ENCODE results near the gene SERHL2.
"Not testable (repeated sequence)": the region's sequence is repeated elsewhere in the genome, so short reads cannot be mapped to it uniquely, and the experiment has no call there.

SERHL2 gene

DNA sequence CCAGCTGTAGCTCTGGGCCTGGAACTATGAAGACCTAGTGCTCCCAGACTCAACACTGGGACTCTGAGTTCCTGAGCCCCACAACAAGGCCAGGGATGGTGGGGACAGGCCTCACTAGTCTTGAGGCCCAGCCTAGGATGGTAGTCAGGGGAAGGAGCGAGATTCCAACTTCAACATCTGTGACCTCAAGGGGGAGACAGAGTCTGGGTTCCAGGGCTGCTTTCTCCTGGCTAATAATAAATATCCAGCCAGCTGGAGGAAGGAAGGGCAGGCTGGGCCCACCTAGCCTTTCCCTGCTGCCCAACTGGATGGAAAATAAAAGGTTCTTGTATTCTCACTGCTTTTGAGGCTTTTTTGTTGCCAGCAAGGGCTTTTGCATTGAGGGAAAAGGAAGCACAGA is 20.3 kb downstream of the SERHL2 start:
- DNase-seq (ENCODE audit: low read depth, low spot score): not testable (repeated sequence)

DNA sequence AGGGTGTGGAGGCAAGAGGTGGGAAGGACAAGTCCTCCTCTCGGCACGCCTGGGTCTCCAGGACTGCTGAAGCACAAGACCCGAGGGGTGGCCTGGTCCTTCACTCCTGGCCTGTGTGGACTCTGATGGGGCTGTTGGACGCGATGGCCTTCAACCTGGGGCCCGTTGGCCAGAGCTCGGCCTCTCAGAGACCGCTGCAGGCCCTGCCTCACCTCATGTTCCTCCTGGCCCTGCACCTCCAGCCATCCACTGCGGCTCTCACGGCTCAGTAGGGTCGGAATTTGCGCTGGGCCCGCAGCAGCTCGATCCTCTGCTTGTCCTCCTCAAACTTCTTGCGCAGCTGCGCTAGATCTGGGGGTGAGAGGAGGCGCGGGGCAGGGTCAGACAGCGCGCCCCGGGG is 20.7 kb downstream of the SERHL2 start:
- DNase-seq (ENCODE audit: low read depth, low spot score): not testable (repeated sequence)

DNA sequence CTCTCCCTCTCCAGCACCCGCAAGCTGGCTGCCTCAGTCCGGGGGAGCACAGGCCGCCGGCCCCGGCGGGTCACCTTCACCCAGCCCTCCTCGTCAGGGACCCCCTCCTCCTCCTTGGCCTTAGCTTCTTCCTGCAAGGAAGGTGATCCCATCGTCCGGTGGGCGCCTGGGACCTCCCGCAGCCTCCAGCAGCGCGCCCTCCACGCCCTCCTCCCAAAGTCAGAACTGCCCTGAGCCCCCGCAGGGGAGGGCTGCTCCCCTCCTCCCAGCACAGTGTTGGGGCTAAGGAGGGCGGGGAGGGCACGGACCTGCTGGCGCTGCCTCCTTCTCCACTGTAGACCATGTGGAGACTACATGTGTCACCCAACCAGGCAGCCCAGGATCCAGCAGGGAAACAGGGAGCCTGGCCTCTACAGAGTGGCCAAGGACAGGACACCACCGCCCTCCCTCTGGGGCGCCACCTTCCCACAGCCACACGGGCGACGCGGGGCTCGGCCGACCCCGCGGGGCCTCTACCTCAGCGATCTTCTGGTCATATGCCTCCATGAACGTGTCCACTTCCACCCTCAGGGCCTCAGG is 22.3 kb downstream of the SERHL2 start:
- DNase-seq (ENCODE audit: low read depth, low spot score): not testable (repeated sequence)

DNA sequence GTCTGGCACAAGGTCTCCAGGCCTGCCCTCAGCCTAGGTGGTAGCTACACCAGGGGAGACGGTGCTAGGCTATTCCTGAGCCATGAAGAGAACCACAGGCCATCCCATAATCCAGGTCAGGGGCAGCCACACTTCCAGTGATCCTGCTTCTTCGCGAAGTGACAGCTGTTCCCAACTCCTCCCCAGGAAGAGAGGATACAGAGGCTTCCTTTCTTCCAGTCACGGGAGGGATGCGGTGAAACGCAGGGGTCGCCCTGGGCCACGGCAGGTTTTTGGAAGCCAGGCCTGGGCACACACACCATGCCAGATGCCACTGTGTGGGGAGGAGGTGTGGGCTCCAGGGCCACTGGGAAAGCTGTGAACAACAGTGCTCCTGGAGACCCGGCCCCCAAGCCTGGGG is 23.4 kb downstream of the SERHL2 start:
- DNase-seq (ENCODE audit: low read depth, low spot score): not testable (repeated sequence)

DNA sequence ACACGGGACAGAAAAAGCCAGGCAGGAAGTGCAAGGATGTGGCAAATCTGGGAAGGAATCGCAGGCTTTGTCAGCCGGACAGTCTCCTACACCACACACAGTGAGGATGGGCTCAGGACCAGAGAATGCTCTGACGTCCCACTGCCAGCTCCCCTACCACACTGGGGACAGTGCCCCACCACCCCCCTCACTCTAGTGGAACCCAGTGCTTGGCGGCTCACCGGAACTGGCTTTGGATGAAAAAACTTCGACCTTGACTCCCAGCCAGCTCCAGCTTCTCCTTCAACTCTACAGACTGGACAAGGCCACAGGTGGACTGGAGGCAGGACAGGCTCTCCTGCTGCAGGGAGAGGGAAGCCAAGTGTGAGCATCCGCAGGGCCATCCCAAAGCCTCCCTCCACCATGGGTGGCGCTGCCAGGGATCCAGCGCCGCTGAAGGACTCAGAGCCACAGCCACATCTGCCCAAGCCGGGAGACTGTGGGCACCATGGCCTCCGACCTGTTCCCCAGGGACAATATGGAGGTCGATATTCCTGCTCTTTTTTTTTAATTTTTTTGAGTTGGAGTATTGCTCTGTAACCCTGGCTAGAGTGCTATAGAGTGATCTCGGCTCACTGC is 24.0 kb downstream of the SERHL2 start:
- no peak for DNase-seq (ENCODE audit: low read depth, low spot score)

DNA sequence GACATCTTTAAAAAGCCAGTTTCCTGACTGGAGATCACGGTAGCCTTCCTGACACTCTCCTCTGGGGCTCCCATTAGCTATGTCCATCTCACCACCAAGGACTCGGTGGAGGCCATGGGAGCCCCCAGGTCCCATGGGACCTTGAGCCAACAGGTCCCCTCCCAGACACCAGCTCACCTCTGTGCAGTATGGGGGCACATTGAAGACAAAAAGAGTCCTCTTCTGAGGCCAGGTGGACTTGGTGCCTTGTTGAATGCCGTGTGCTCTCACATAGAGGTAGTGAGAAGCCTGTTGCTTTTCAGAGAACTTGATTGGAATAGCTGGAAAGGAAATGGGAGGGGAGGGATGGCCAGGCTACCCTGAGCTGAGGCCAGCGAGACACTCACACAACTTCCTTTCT is 26.3 kb downstream of the SERHL2 start:
- not testable (repeated sequence) for DNase-seq (ENCODE audit: low read depth, low spot score)

DNA sequence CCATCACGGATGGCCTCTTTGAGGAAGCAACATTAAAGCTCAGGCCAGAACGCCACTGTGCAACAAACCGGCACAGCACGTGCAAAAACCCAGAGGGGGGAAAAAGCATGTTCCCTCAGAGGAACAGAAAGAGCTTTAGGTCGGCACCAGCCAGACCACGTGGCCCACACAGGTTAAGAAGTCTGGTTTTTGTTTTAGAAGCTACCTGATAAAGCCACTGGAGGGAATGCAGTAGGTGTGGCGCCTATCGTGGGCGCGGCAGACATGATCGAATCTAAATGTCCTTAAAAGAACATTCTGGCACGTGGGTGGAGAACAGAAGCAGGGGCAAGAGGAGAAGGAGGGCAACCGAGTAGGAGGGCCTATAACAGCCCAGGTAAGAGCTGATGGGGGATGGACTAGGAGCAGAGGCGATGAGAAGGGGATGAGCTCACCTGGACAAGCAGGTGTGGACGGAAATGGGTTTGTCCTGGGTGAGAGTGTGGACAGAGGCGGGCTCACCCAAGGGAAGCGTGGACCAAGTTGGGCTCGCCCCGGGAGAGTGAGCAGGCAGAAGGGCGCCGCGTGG is 27.5 kb downstream of the SERHL2 start:
- not testable (repeated sequence) for DNase-seq (ENCODE audit: low read depth, low spot score)

DNA sequence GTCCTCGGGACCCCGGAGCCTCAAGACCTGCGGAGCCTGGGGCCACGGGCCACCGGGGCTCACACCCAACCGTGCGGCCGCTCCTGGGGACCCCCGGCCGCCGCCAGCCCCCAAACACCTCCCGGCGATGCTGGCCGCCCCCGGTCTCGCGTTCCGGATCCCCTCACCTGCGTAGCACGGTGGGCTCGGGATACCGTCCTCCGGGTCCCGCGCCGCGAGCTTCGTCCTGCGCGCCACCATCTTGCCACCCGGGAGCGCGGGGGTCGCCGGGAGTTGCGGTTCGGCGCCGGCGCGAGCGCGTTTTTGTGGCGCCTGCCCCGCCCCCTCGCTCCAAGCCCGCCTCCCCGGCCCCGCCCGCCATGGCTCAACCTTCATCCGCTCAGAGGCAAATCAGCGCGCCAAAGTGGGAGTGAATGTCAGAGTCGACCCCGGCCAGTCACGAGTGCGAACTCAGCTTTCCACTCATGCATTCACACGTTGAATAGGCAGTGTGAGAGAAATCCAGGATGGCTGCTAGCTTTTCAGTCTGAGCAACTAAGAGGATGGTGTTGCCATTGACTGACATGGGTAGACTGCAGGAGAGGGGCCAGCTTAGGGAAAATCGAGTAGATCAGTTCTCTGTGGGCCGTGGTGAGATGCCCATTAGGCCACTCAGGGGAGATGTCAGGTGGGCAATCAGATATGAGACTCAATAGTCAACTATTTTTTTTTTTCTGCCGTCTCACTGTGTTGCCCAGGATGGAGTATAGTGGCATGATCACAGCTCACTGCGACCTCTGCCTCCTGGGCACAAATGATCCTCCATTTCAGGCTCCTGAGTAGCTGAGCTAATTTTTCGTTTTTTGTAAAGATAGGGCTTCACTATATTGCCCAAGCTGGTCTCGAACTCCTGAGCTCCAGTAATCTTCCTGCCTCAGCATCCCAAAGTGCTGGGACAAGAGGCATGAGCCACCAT is 28.3 kb downstream of the SERHL2 start:
- DNase-seq (ENCODE audit: low read depth, low spot score): peak; percentile 88

DNA sequence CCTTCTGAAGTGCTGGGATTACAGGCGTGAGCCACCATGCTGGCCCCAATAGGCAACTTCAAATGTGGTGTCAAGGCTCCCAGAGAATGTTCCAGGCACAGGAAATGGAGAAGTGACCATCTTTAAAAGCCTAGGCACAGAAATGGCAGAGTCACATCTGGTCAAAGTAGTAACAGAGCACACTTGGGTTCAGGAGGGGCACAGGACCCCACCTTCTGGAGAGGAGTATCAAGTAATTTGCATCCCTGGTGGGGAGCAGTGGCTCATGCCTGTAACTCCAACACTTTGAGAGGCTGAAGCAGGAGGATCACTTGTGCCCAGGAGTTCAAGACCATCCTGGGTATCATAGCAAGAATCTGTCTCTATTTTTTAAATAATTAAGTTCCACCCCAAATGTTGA is 29.2 kb downstream of the SERHL2 start:
- no peak for DNase-seq (ENCODE audit: low read depth, low spot score)

DNA sequence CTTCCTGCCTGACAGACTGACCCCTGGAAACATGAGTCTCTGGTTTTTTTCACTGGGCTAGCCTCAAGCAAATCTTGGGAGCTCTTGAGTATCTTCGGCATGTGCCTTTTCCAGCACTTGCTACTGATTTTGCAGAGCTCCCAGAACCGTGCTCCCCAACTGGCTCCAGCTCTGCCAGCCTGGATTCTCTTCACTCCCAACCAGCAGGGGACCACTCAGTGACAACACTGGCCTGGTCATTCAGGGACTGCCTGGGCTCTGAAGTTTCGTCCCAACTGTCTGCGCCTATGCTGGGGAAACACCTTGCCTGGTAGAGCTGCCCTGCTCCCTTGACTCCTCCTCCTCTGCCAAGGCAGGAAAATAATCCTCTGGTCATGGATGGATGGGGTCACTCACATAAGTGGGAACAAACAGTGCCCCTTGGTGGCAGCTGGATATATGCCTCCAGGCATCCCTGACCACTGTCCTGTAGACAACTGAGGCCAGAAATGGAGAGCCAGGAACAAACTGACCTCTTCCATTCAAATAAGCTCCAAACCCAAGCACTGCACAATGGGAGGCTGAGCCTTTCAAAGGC is 30.7 kb downstream of the SERHL2 start:
- DNase-seq (ENCODE audit: low read depth, low spot score): no peak

DNA sequence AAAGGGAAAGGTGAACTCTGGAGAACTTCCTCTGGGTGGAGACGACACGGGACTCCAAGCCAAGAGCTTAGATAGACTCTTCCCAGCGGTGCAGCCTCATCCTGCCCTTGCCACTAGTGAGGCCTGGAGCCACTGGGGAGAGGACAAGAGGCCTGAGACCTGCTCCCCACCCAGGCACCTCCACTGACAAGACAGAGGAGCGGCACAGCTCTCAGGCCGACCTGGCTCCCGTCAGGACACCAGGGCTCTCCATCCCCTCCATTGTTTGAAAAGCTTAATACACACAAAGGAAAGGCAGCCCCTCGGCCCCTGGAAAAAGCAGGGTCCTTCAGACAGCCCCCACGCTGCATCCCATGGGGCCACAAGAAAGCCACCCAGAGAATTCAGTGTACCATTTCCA is 31.3 kb downstream of the SERHL2 start:
- DNase-seq (ENCODE audit: low read depth, low spot score): no peak

DNA sequence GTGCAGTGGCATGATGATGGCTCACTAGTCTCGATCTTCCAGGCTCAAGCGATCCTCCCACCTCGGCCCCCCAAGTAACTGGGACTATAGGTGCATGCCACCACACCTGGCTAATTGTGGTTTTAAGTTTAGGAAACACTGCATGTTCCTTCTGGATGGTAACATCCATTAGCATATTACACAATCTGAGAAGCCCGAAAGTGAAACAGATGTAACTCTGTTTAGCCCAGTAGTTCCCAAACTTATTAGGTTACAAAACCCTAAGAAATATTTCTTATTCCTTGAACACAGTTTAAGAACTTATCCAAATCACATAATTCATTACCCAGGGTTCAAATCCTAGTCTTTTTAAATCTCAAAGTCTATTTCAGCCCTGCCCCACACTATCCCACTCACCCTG is 32.6 kb downstream of the SERHL2 start:
- DNase-seq (ENCODE audit: low read depth, low spot score): no peak

DNA sequence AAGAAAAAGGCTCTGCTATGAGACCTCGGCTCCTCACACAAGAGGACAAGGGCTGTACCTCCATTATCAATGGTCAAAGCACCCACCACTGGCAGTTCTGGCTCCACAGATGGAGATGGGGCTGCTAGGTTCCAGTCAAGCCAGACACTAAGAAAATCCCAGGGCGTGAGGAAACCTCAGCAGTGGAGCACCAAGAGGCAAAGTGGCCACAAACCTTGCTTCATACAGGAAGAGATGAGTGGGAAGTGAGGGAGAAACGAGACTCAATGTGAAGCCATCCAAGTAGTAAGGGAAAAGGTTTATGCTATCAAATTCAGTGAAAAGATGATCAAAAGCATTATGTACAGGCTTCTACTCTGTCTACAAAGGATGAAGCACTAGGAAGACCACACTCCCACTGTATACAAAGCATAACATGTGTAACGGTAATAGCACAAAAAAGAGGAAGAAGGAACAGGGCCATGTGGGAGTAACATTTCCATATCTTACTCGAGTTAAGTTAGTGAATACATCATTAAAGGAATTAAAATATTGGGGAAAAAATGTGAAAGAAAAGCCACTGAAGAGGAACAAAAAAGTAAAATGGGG is 33.9 kb downstream of the SERHL2 start:
- DNase-seq (ENCODE audit: low read depth, low spot score): no peak

DNA sequence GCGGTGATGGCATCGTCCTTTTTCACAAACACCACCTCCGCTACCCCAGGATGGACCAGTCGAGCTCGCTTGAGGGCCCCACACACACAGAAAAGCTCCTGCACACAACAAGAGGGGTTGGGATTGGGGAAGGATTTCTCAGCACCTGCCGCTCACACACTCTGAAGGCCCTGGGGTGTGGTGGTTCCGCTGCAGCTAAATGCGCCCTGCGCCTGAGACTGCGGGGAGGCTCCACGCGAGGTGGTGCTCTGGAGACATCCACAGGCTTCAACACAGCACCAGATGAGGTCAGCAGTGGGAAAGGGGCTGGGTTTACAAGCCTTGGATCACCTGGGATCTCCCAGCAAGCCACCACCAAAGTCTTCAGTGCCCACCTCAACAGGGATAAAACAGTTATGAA is 38.2 kb downstream of the SERHL2 start:
- no peak for DNase-seq (ENCODE audit: low read depth, low spot score)

DNA sequence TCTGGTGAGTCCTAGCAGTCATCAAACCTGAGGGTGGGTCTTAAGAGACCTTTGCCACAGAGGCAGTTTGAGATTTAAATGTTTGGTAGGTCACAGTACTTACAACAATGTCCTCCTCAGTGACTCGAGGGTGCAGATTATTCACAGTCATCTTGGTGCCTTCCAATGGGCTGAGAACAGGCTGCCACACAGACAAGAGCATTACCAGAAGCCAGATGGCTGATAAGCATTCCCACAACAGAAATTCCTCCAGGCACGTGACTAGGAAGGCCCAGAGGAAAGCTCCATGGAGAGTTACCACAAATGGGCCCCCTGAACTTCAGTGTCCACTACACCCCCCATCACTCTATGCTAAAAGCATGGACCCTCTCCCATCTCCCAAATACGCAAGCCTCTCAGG is 41.7 kb downstream of the SERHL2 start:
- no peak for DNase-seq (ENCODE audit: low read depth, low spot score)

DNA sequence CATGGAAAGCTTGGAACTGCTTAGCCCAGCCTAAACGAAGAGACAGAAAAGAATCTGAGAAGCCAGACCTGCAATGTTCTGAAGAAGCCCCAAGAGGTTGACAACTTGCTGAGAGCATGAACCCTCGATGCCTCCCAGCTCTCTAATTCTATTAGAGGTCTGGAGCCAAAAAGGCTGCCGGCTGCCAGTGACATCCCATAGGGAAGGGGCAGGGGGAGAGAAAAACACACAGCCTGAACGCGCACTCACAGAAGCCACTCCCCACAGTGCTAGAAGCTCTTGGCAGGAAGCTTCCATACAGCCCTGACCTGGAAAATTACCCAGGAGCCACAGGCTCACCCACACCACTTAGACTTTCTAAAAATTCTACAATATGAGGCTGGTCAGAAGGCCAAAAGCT is 42.6 kb downstream of the SERHL2 start:
- DNase-seq (ENCODE audit: low read depth, low spot score): no peak

DNA sequence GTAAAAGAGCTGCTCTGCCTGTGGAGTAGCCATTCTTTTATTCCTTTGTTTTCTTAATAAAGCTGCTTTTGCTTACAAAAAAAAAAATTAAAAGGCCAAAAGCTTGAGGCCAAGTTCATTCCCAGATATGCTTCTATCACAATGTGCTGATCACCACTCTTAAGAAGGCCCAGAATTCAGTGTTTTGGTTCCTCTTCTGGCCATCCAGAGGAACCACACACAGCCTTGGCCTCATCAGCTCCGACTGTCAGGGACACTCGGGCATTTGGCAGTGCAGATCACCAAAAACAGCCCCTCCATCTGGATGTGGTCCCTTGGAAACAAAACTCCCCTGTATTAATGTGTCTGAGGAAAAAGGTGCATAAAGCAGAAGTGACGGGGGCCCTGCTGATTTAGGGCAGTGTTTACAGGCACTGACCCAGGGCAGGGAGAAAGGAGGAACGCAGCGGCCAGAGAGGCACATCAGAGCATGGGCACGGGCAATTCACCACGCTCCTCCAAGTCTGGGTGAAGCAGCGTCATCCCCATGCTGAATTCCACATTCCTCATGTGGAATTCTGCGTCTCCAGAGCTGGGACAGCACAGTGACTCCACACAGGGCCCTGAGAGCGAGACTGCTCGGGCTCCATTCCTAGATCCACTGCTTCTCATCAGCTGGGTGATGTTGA is 43.2 kb downstream of the SERHL2 start:
- DNase-seq (ENCODE audit: low read depth, low spot score): no peak

DNA sequence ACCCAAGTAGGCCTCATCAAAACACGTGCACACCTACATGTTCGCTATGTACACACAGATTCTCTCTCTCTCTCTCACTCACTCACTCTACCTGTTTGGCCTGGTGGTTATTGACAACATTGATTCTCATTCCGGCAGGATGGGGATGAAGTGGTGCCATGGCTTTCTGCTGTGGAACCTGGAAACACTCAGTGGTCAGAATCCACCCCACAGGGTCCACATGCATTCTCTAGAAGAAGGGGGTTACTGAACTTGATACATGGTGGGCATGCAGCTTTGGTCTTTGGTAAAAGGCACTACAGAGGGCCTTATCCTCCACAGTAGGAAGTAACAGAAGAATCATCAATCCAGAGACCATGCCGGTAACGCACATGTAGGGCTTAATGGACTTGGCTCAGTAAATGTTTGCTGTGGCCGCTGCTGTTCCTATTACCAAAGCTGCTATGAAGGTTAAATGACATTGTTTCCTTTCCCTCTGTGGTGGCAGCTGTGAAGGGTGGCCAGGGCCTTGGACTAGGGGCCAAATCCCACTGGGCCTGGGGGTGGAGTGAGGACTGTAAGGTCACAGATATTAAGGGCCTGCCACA is 48.2 kb downstream of the SERHL2 start:
- no peak for DNase-seq (ENCODE audit: low read depth, low spot score)

DNA sequence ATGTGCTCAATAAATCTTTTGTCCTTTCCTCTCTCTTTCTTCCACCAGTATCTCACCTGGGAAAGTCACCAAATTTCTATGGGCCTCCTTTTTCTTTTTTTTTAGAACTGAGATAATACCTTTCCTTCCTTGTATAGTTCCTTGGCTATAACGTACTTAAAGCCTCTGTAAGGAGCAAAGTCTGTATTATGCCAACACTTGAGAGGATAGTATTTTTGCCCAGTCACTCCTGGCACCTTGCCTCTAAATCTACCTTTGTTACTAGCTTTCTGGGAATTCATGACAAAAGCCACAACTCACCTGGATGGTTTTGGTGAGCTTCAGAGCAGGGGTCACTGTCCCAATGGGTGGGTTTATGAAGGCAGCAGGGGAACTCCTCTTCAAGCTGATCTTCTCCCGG is 48.7 kb downstream of the SERHL2 start:
- DNase-seq (ENCODE audit: low read depth, low spot score): no peak

DNA sequence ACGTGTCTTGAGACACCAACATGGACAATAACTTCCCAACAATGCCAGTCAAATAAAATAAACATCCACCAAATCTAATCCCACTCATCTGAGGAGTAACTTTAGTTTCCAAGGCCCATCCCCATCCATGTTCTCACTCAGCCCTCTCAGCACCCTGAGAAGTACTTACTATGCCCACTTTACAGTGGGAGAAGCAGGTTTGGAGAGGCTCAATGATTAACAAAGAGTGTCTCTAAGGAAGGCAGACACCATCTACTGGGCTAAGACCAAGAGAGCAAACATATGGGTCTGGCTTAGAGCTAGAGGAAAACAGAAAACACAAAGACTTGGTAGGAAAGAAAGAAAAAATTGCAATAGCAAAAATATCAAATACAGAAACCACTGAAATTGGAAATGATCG is 49.7 kb downstream of the SERHL2 start:
- DNase-seq (ENCODE audit: low read depth, low spot score): no peak

DNA sequence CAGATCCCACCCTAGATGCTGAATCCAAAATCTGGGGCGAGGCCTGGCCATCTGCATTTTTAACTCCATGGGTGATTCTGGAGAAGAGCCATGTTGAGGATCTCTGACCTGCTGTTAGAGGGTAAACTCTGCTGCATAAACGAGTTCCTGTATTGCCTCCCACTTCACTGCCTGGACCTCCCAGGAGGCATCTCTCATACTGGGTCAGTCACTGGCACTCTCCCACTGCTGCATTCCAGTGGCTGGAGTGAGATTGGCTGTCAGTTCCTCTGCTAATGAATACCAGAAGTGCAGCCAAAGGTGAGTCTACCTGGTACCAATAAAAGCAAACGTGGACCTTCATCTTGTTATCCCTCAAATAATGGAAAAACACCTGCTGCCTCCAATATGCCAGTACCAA is 50.6 kb downstream of the SERHL2 start:
- peak; percentile 84 for DNase-seq (ENCODE audit: low read depth, low spot score)

All from astrocyte of the hippocampus (primary cell).